GM12878 (cell line): ENCODE measurements around the gene XPNPEP2. TPM values are rescaled to one million over a fixed set of nuclear protein-coding genes. Genes with fewer than 3 reads are reported as not detected.

ENCODE experiments used
- ATAC-seq: fragments of 200-7000 bp; cut with Tn5 transposase; 3 replicates; pipeline ENCODE4 v1.9.1; 2020; ENCODE audit warnings: mild to moderate bottlenecking, moderate library complexity
- BruUV-seq: library from RNA; stranded (reverse); fragments of 400-500 nt; replicated peaks from 2 replicates; lab custom pipeline; 2021; lab: Mats Ljungman, UMichigan
- CTCF ChIA-PET: fragments of 300-600 bp; sonication (Branson Sonifier 250); formaldehyde crosslinking; extraction: SDS; loops from one replicate; lab custom pipeline; 2021; ENCODE audit warnings: inconsistent platforms; lab: Yijun Ruan, JAX
- POLR2A ChIA-PET: fragments of 350-600 bp; formaldehyde crosslinking; extraction: SDS; loops from one replicate; lab custom pipeline; 2021; ENCODE audit warnings: inconsistent platforms; lab: Charles Lee
- RAD21 ChIA-PET: fragments of 300-600 bp; sonication (Branson Sonifier 250); formaldehyde crosslinking; loops from one replicate; lab custom pipeline; 2023; ENCODE audit warnings: antibody characterized with exemption; ENCODE audit not compliant: unreplicated experiment; lab: Charles Lee
- SMC1A ChIA-PET: fragments of 300-600 bp; sonication (Branson Sonifier 250); formaldehyde crosslinking; loops from one replicate; lab custom pipeline; 2023; ENCODE audit not compliant: unreplicated experiment, uncharacterized antibody; lab: Charles Lee
- DNase-seq: peaks from one replicate; pipeline ENCODE4 v3.0.0-alpha.2; 2011; ENCODE audit warnings: low read depth, low spot score
- FAIRE-seq: peaks from 3 replicates; lab custom pipeline; 2011; peaks lifted over from hg19 to GRCh38; lab: Jason Lieb, UNC
- H2AFZ ChIP-seq: 2 replicates; pipeline ENCODE4 v1.6.0; 2011; ENCODE audit warnings: low read depth, low read length, control low read depth; ENCODE audit not compliant: control insufficient read depth
- H3K27ac ChIP-seq: 2 replicates; pipeline ENCODE4 v1.5.1; 2011; ENCODE audit warnings: control low read depth; ENCODE audit not compliant: control insufficient read depth, insufficient read depth
- H3K27me3 ChIP-seq, 2 experiments: replicated peaks in 1 of 2; 2 replicates each; pipeline versions ENCODE4 v1.6.0 to v1.6.1; 2011; ENCODE audit warnings: low read length in 1 of 2; ENCODE audit not compliant: control insufficient read depth in 2 of 2, insufficient read depth in 2 of 2
- H3K36me3 ChIP-seq, 2 experiments: 2 replicates each; pipeline ENCODE4 v1.5.1; 2011; ENCODE audit warnings: low read length in 1 of 2; ENCODE audit not compliant: control insufficient read depth in 2 of 2, insufficient read depth in 2 of 2
- H3K4me1 ChIP-seq: 2 replicates; pipeline ENCODE4 v1.6.1; 2011; ENCODE audit warnings: mild to moderate bottlenecking, low read length, moderate library complexity, mixed read lengths; ENCODE audit not compliant: control insufficient read depth, insufficient read depth
- H3K4me2 ChIP-seq: 2 replicates; pipeline ENCODE4 v1.6.0; 2011; ENCODE audit warnings: control low read depth; ENCODE audit not compliant: control insufficient read depth, insufficient read depth
- H3K4me3 ChIP-seq: fragments of 200-600 bp; sonication (generic); 2 replicates; pipeline ENCODE4 v1.5.1; 2016
- H3K79me2 ChIP-seq: 2 replicates; pipeline ENCODE4 v1.6.0; 2011; ENCODE audit warnings: low read length; ENCODE audit not compliant: control insufficient read depth, insufficient read depth
- H3K9ac ChIP-seq: 2 replicates; pipeline ENCODE4 v1.8.0; 2011; ENCODE audit warnings: low read length, control low read depth, mixed read lengths; ENCODE audit not compliant: control insufficient read depth, insufficient read depth
- H3K9me3 ChIP-seq: replicated peaks from 3 replicates; pipeline ENCODE4 v1.5.1; 2011; ENCODE audit warnings: mild to moderate bottlenecking, low read length; ENCODE audit not compliant: control insufficient read depth, insufficient read depth
- H4K20me1 ChIP-seq: 2 replicates; pipeline ENCODE4 v1.6.0; 2011; ENCODE audit not compliant: control insufficient read depth, insufficient read depth
- CEBPB ChIP-seq, 2 experiments: fragments of 150-350 bp in 1 of 2; IDR thresholded peaks; 2 replicates each; pipeline ENCODE4 v1.6.1; 2012 to 2014; ENCODE audit warnings: low read depth in 2 of 2, low read length in 2 of 2, borderline replicate concordance in 1 of 2, inconsistent platforms in 1 of 2
- HCFC1 ChIP-seq: fragments of 150-350 bp; IDR thresholded peaks from 2 replicates; pipeline ENCODE4 v1.6.1; 2014; ENCODE audit warnings: low read length
- HDGF ChIP-seq: fragments of 450-650 bp; IDR thresholded peaks from 2 replicates; pipeline ENCODE4 v1.6.1; 2016; ENCODE audit warnings: antibody characterized with exemption
- KDM1A ChIP-seq: fragments of 200-600 bp; sonication (generic); IDR thresholded peaks from 2 replicates; pipeline ENCODE4 v1.6.1; 2016; ENCODE audit warnings: borderline replicate concordance
- MYB ChIP-seq: fragments of 150-350 bp; IDR thresholded peaks from 2 replicates; pipeline ENCODE4 v1.6.1; 2014; ENCODE audit warnings: mild to moderate bottlenecking, low read depth, low read length, borderline replicate concordance
- NR2F1 ChIP-seq: fragments of 450-650 bp; conservative IDR thresholded peaks from 2 replicates; pipeline ENCODE4 v1.6.1; 2017; ENCODE audit warnings: mild to moderate bottlenecking
- RFX5 ChIP-seq: IDR thresholded peaks from 2 replicates; pipeline ENCODE4 v1.6.1; 2011; ENCODE audit warnings: low read depth, low read length, improper control_type of control experiment
- SMARCA5 ChIP-seq: fragments of 450-650 bp; IDR thresholded peaks from 2 replicates; pipeline ENCODE4 v1.6.1; 2017; ENCODE audit warnings: mild to moderate bottlenecking
- YBX1 ChIP-seq: fragments of 450-650 bp; IDR thresholded peaks from 2 replicates; pipeline ENCODE4 v1.6.1; 2016; ENCODE audit warnings: antibody characterized with exemption
- ZSCAN29 ChIP-seq: fragments of 450-650 bp; IDR thresholded peaks from 2 replicates; pipeline ENCODE4 v1.6.1; 2017; ENCODE audit warnings: mild to moderate bottlenecking, moderate library complexity
- WGBS: methylation state at CpG from one replicate; pipeline ENCODE4 v1.1.6; 2016; ENCODE audit warnings: low lambda C conversion rate; ENCODE audit not compliant: insufficient replicate concordance, insufficient coverage; ENCODE audit errors: missing lambda C conversion rate; 5-methylcytosine and 5-hydroxymethylcytosine counted together
- in situ Hi-C: fragments of 300-500 bp; cut with MboI; formaldehyde crosslinking; loops from 9 replicates; pipeline ENCODE4 v1.14.3; 2018; ENCODE audit warnings: mixed read lengths
- intact Hi-C: fragments of 100-400 bp; cut with micrococcal nuclease; formaldehyde crosslinking; loops from one replicate; pipeline ENCODE4 v1.14.2; 2022; ENCODE audit not compliant: unreplicated experiment
- polyA plus RNA-seq, 11 experiments: library from polyadenylated mRNA; depleted of rRNA in 4 of 11; unstranded in 6 of 11; stranded (reverse) in 5 of 11; fragments of >200 nt; fragmentation: Nextera tagmentation in 4 of 11; fragmentation: Illumina TruSeq in 1 of 11; extraction: Ambion mirVana in 4 of 11; extraction: Trizol in 1 of 11; gene quantifications; 1 replicate in 1 of 11; 2 replicates in 10 of 11; pipeline versions ENCODE4 v1.2.1 to v1.2.3, GENCODE V29; 2011 to 2016; ENCODE audit warnings: inconsistent platforms in 2 of 11, missing spikeins in 2 of 11, low read depth in 1 of 11
- total RNA-seq, 4 experiments: library from RNA; depleted of rRNA in 3 of 4; stranded (reverse); fragments of >200 nt in 3 of 4; fragmentation: Illumina TruSeq in 1 of 4; extraction: Trizol in 1 of 4; gene quantifications; 2 replicates each; pipeline versions ENCODE4 v1.2.1 to v1.2.3, GENCODE V29; 2013 to 2021
- TF ChIP-seq, protein P1 (sequence below): IDR thresholded peaks from 2 replicates; pipeline ENCODE4 v1.6.1; 2011; ENCODE audit warnings: borderline replicate concordance, low read depth, mild to moderate bottlenecking, moderate library complexity, mixed read lengths, low read length; ENCODE audit not compliant: insufficient read depth; ENCODE audit errors: extremely low read length
- TF ChIP-seq, protein P2 (sequence below): fragments of 150-350 bp; IDR thresholded peaks from 2 replicates; pipeline ENCODE4 v1.6.1; 2016; ENCODE audit warnings: low read depth, low read length

The XPNPEP2 gene
- total and polyA plus RNA-seq, 10 of the 15 experiments (the other 5 are each of a cell fraction or from before 2014, with no cell fraction given), result 0.04 to 0.37 (median 0.15) TPM

DNA sequence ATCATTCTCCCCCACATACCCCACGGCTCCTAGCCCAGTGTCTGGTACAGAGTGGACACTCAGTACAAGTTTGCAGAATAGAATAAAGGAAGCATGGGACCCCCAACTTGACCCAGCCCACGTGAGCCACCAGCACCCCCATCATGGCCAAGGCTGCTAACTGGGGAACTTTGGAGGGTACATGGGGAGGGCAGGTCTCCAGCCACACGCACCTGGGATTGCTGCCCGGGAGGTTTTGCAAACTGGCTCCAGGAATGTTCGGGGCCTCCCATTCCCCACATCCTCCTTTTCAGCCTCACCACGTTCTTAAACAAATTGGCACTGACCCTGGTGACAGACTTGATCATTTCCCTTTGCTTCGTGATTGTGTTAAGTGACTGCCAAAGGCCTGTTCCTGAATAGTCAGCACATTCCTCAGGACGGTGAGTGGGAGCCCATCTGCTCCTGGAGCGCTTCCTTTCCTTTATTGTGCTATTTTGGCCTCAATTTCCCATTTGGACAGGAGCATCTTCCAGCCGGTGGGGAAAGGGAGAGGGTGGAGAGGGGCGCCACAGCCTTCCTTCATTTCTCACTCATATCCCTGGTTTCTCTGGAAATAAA is 18.7 kb upstream of the XPNPEP2 start:
- 30% methylated on average over 11 of the region's 11 CpGs for WGBS
- no peak overlapping the region for H3K4me3 ChIP-seq
- H3K36me3 ChIP-seq, result no peaks in the 10 kb centered on the region
- no peak overlapping the region for H2AFZ ChIP-seq
- no TSS peak for BruUV-seq
- intact Hi-C loops (no loop called here), in situ Hi-C loops (no loop called here)
- ATAC-seq (no peak), FAIRE-seq (no peak), DNase-seq (no peak)
- no peak overlapping the region for H3K4me2 ChIP-seq
- no peak overlapping the region for H3K27ac ChIP-seq
- no peak overlapping the region for H3K9ac ChIP-seq
- no peaks in the 10 kb centered on the region for H4K20me1 ChIP-seq
- no peaks in the 10 kb centered on the region; a peak in 1 of 4 replicates for H3K27me3 ChIP-seq
- ChIA-PET POLR2A (no interaction called here), SMC1A (no interaction called here), CTCF (no interaction called here), RAD21 (no interaction called here)
- H3K9me3 ChIP-seq, result no peaks in the 10 kb centered on the region
- no peaks in the 10 kb centered on the region for H3K79me2 ChIP-seq
- no peaks in the 10 kb centered on the region for H3K4me1 ChIP-seq
- TF ChIP-seq ZSCAN29, result no peak
- TF ChIP-seq, protein P1, sequence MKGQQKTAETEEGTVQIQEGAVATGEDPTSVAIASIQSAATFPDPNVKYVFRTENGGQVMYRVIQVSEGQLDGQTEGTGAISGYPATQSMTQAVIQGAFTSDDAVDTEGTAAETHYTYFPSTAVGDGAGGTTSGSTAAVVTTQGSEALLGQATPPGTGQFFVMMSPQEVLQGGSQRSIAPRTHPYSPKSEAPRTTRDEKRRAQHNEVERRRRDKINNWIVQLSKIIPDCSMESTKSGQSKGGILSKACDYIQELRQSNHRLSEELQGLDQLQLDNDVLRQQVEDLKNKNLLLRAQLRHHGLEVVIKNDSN, result no peak
- TF ChIP-seq CEBPB (IDR thresholded peaks at IDR 0.05; ENCODE audit: borderline replicate concordance in 1 of 2, low read depth in 2 of 2, low read length in 2 of 2), result no peak
- TF ChIP-seq, protein P2, sequence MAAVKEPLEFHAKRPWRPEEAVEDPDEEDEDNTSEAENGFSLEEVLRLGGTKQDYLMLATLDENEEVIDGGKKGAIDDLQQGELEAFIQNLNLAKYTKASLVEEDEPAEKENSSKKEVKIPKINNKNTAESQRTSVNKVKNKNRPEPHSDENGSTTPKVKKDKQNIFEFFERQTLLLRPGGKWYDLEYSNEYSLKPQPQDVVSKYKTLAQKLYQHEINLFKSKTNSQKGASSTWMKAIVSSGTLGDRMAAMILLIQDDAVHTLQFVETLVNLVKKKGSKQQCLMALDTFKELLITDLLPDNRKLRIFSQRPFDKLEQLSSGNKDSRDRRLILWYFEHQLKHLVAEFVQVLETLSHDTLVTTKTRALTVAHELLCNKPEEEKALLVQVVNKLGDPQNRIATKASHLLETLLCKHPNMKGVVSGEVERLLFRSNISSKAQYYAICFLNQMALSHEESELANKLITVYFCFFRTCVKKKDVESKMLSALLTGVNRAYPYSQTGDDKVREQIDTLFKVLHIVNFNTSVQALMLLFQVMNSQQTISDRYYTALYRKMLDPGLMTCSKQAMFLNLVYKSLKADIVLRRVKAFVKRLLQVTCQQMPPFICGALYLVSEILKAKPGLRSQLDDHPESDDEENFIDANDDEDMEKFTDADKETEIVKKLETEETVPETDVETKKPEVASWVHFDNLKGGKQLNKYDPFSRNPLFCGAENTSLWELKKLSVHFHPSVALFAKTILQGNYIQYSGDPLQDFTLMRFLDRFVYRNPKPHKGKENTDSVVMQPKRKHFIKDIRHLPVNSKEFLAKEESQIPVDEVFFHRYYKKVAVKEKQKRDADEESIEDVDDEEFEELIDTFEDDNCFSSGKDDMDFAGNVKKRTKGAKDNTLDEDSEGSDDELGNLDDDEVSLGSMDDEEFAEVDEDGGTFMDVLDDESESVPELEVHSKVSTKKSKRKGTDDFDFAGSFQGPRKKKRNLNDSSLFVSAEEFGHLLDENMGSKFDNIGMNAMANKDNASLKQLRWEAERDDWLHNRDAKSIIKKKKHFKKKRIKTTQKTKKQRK, result no peak
- TF ChIP-seq HDGF, result no peak
- TF ChIP-seq HCFC1, result no peak
- TF ChIP-seq KDM1A, result no peak
- TF ChIP-seq RFX5, result no peak
- no peak for TF ChIP-seq MYB
- no peak for TF ChIP-seq SMARCA5
- no peak for TF ChIP-seq NR2F1
- no peak for TF ChIP-seq YBX1
